ENCODE data around the gene CETN3. TPM values are rescaled to one million over a fixed set of nuclear protein-coding genes. Genes with fewer than 3 reads are reported as not detected.

Gene CETN3
- total and polyA plus RNA-seq, 2 of the 8 experiments (the other 6 are each of a cell fraction or from before 2014, with no cell fraction given): 4.8 to 43.8 TPM

DNA sequence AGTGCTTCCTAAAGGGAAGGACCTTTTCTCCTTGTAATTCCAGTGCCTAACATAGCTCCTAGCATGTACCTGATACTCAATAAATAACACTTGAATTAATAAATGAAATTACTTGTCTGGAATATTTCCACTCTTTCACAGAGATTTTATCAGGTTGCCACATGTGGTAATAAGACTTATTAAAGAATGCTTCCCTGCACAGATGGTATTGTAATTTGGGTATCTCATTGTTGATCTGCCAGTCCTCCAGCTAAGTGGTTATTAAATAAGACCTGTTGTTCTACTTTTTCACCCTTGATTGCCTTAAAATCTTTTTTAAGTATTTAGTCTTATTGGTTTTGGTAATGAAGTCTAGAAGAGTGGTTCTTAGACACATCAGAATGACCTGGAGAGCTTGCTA, 28.1 kb upstream of the CETN3 start:
- TF ChIP-seq EGR1 (IDR thresholded peaks at IDR 0.05; ENCODE audit: borderline replicate concordance, low read depth, low read length): no peak
- no peak for TF ChIP-seq SUZ12 (IDR thresholded peaks at IDR 0.05; ENCODE audit: low read length)
- TF ChIP-seq, protein P1, sequence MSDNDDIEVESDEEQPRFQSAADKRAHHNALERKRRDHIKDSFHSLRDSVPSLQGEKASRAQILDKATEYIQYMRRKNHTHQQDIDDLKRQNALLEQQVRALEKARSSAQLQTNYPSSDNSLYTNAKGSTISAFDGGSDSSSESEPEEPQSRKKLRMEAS (IDR thresholded peaks at IDR 0.05): no peak
- TF ChIP-seq SP2 (IDR thresholded peaks at IDR 0.05; ENCODE audit: low read length): no peak
- TF ChIP-seq CTBP2 (IDR thresholded peaks at IDR 0.05; ENCODE audit: borderline replicate concordance, insufficient read depth, insufficient read length, low read length): no peak
- no peak for TF ChIP-seq HDAC6 (IDR thresholded peaks at IDR 0.05; ENCODE audit: low read depth, low read length)
- TF ChIP-seq TCF12 (IDR thresholded peaks at IDR 0.05; ENCODE audit: low read depth, low read length): no peak
- TF ChIP-seq GTF2F1 (IDR thresholded peaks at IDR 0.05; ENCODE audit: borderline replicate concordance, low read depth, low read length): no peak
- TF ChIP-seq JUN (IDR thresholded peaks at IDR 0.05; ENCODE audit: low read depth, low read length): no peak
- H3K23me2 ChIP-seq (ENCODE audit: low read depth, low read length): no peaks in the 10 kb centered on the region
- H3K27me3 ChIP-seq (replicated peaks in 1 of 4; ENCODE audit: control insufficient read depth in 3 of 4, extremely low read depth in 1 of 4, insufficient read depth in 3 of 4, low read length in 3 of 4): no peaks in the 10 kb centered on the region
- H2BK15ac ChIP-seq (ENCODE audit: low read length): no peak overlapping the region
- no peak overlapping the region for H3K18ac ChIP-seq (ENCODE audit: extremely low read depth, low read length)
- FAIRE-seq (no peak), DNase-seq (ENCODE audit: low read depth in 1 of 2, low spot score in 2 of 2) (no peak)
- H4K8ac ChIP-seq (ENCODE audit: extremely low read depth, insufficient read depth, low read length): no peak overlapping the region
- no peak overlapping the region for H3K4me3 ChIP-seq (ENCODE audit: extremely low read depth in 1 of 4, insufficient read depth in 2 of 4, low read depth in 3 of 4, low read length in 4 of 4)
- no peaks in the 10 kb centered on the region for H3K79me1 ChIP-seq (ENCODE audit: low read depth, low read length)
- H3K27ac ChIP-seq (ENCODE audit: low read depth, low read length): no peak overlapping the region
- H2AFZ ChIP-seq (ENCODE audit: low read length): no peak overlapping the region
- no peak overlapping the region for H3K4me2 ChIP-seq (ENCODE audit: insufficient read depth in 1 of 2, low read depth in 2 of 2, low read length in 2 of 2)
- no peak overlapping the region for H2BK20ac ChIP-seq (ENCODE audit: low read length)
- no peaks in the 10 kb centered on the region for H3K9me3 ChIP-seq (ENCODE audit: insufficient read depth in 2 of 2, low read depth in 1 of 2, low read length in 1 of 2)
- no peaks in the 10 kb centered on the region for H4K20me1 ChIP-seq (replicated peaks in 1 of 2; ENCODE audit: control insufficient read depth in 1 of 2, insufficient read depth in 2 of 2, low read length in 2 of 2)
- no peak overlapping the region for H4K5ac ChIP-seq (ENCODE audit: insufficient read length, low read depth, low read length)
- H4K91ac ChIP-seq (replicated peaks; ENCODE audit: insufficient read length, low read length): no peak overlapping the region
- H3K4ac ChIP-seq (replicated peaks; ENCODE audit: insufficient read length, low read depth, low read length): no peak overlapping the region
- H3K79me2 ChIP-seq (ENCODE audit: control insufficient read depth in 1 of 2, insufficient read depth in 2 of 2, low read length in 2 of 2): no peaks in the 10 kb centered on the region
- H2BK120ac ChIP-seq (replicated peaks; ENCODE audit: low read depth, low read length): no peak overlapping the region
- POLR2A ChIA-PET (ENCODE audit: partially characterized antibody): interaction anchor here (1.7 kb wide), 1 partner anchor 27 kb away, joined by 6 read pairs; the partner anchor contains the start of gene CETN3
- no peak overlapping the region for H2BK5ac ChIP-seq (ENCODE audit: low read depth, low read length)
- no peak overlapping the region for H2AK5ac ChIP-seq (ENCODE audit: low read depth, low read length)
- CTCF ChIA-PET (ENCODE audit: partially characterized antibody): interaction anchor here (0.6 to 4.1 kb wide), 13 partner anchors 9 to 1710 kb away, joined by 3 to 29 read pairs (median 4); no protein-coding TSS in a partner anchor
- H3K36me3 ChIP-seq (ENCODE audit: control insufficient read depth in 2 of 4, insufficient read depth in 4 of 4, low read length in 3 of 4): no peaks in the 10 kb centered on the region
- H3K14ac ChIP-seq (ENCODE audit: insufficient read length): no peak overlapping the region
- H3K56ac ChIP-seq (replicated peaks; ENCODE audit: insufficient read length, low read depth, low read length): no peak overlapping the region
- H2BK12ac ChIP-seq (ENCODE audit: low read depth, low read length): no peak overlapping the region
- H3K4me1 ChIP-seq (replicated peaks in 1 of 4; ENCODE audit: control insufficient read depth in 3 of 4, insufficient read depth in 4 of 4, low read length in 3 of 4): no peaks in the 10 kb centered on the region
- no peak overlapping the region for H3K23ac ChIP-seq (ENCODE audit: insufficient read length)
- no peak overlapping the region for H3K9ac ChIP-seq (replicated peaks in 1 of 4; ENCODE audit: extremely low read depth in 1 of 4, low read depth in 3 of 4, low read length in 3 of 4)

Data from H1 (cell line).